Vagina (tissue), 2 donors: ENCODE measurements around the gene PRUNE2.

Experiments used
- POLR2A ChIP-seq, 2 donors: fragments of 450-650 bp; IDR thresholded peaks; one replicate each; pipeline ENCODE4 v1.6.1; 2017; ENCODE audit warnings: antibody characterized with exemption in 2 of 2, mild to moderate bottlenecking in 2 of 2, moderate library complexity in 2 of 2
- TF ChIP-seq, protein P1 (sequence below), 3 experiments: fragments of 450-650 bp in 2 of 3; fragments of 200-600 bp in 1 of 3; sonication (generic) in 1 of 3; IDR thresholded peaks; one replicate each; pipeline ENCODE4 v1.5.1; 2017 to 2019; ENCODE audit warnings: antibody characterized with exemption in 3 of 3, mild to moderate bottlenecking in 2 of 3, moderate library complexity in 2 of 3

DNA sequence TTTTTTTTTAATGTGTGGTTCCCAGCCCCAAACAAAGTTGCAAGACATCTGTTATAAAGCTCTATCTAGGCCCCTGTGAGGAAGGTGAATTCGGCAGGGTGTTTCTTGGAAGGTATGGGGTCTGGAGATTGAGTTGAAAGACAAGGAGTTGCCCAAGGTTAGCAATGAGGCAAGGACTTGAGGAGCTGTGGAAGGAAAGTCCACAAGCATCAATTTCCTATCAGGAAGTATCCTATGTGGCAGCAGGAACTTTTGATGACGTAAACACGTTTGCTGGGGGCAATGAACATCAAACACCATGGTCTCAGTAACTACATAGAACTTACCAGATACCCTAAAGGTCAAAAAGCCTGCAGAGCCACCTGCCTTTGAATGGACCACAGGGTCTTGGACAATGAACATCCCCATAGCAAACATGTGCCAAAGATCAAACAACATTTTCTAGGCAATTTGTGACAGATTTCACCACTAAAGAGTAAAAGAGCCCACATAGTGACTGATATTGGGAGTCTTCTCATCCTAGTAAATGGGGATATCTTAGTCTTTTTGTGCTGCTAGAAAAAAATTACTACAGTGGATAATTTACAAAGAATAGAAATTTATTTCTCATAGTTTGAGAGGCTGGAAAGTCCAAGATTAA, 301.9 kb downstream of the PRUNE2 start:
- TF ChIP-seq POLR2A (IDR thresholded peaks at IDR 0.05), result no peak
- TF ChIP-seq, protein P1, sequence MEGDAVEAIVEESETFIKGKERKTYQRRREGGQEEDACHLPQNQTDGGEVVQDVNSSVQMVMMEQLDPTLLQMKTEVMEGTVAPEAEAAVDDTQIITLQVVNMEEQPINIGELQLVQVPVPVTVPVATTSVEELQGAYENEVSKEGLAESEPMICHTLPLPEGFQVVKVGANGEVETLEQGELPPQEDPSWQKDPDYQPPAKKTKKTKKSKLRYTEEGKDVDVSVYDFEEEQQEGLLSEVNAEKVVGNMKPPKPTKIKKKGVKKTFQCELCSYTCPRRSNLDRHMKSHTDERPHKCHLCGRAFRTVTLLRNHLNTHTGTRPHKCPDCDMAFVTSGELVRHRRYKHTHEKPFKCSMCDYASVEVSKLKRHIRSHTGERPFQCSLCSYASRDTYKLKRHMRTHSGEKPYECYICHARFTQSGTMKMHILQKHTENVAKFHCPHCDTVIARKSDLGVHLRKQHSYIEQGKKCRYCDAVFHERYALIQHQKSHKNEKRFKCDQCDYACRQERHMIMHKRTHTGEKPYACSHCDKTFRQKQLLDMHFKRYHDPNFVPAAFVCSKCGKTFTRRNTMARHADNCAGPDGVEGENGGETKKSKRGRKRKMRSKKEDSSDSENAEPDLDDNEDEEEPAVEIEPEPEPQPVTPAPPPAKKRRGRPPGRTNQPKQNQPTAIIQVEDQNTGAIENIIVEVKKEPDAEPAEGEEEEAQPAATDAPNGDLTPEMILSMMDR (IDR thresholded peaks at IDR 0.05), result no peak
